GM12891 (cell line): Measurements from ENCODE around the gene EFEMP2.

Experiments used
- POLR2A ChIP-seq: IDR thresholded peaks from 2 replicates; pipeline ENCODE4 v1.6.1; 2011; ENCODE audit warnings: low read depth, low read length, control low read depth
- POLR2AphosphoS5 ChIP-seq: IDR thresholded peaks from 2 replicates; pipeline ENCODE4 v1.6.1; 2011; ENCODE audit warnings: low read depth, low read length, control low read depth
- POU2F2 ChIP-seq: IDR thresholded peaks from 2 replicates; pipeline ENCODE4 v1.6.1; 2011; ENCODE audit warnings: low read depth, mild to moderate bottlenecking, control low read depth, low read length, moderate library complexity
- SPI1 ChIP-seq: IDR thresholded peaks from 2 replicates; pipeline ENCODE4 v1.6.1; 2011; ENCODE audit warnings: low read depth, low read length, control low read depth
- TAF1 ChIP-seq: IDR thresholded peaks from 2 replicates; pipeline ENCODE4 v1.6.1; 2011; ENCODE audit warnings: low read depth, low read length, control low read depth

GRCh38 chr11:65884716-65885092, 12.1 kb upstream of the EFEMP2 start:
- TF ChIP-seq POLR2A = no peak
- TF ChIP-seq TAF1 = no peak
- no peak for TF ChIP-seq POLR2AphosphoS5
- no peak for TF ChIP-seq SPI1
- TF ChIP-seq POU2F2 = peak; percentile 59; the same call in 1 of the 2 replicates
